ENCODE data around the gene PTPRJ. TPM values are rescaled to one million over a fixed set of nuclear protein-coding genes. Genes with fewer than 3 reads are reported as not detected.
A peak's percentile ranks its signal among the peaks of the same experiment; 100 is the strongest.

Gene PTPRJ
- total and polyA plus RNA-seq, 2 donors (not counting 1 experiment from before 2014, with no cell fraction given): 11.2 to 20.0 TPM

DNA sequence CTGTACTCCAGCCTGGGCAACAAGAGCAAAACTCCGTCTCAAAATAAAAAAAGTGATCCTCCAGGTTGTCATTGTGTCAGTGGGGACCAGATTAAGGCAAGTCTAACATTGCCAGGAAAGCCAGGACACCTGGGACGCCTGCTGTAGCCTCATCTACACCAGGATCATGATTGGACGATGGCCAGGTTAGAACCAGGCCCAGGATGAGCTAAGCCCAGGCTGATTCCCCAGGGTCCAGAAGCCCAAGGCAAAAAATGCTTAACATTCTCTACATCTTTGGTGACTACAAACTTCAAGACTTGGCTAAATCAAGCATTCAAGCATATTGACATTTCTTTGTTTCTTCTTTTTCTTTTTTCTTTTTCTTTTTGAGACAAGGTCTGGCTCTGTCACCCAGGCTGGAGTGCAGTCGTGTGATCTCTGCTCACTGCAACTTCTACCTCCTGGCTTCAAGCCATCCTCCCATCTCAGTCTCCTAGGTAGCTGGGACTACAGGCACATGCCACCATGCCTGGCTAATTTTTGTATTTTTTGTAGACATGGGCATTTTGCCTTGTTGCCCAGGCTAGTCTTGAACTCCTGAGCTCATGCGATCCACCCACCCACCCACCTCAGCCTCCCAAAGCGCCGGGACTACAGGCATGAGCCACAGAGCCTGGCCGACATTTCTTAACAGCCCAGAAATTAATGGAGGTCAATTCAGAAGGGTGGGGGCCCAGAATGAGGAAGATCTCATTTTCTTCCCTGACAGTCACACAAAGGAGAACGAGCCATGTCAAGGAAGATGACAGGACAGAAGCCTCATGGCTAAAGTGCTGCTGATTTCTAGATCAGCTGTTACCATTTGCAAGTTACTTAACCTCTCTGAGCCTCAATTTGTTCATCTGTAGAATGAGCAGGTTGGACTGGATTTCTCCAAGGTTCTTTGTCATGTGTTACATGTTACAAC is 12.5 kb upstream of the PTPRJ start:
- Histone ChIP-seq H3K36me3 (replicated peaks in 1 of 2; ENCODE audit: control extremely low read depth in 1 of 2, control insufficient read depth in 1 of 2, extremely low read depth in 1 of 2, insufficient read depth in 2 of 2, low read length in 1 of 2) (no peaks in the 10 kb centered on the region), H3K9ac (ENCODE audit: low read length) (no peak overlapping the region), H3K4me3 (ENCODE audit: control extremely low read depth in 1 of 5, extremely low read depth in 1 of 5, insufficient read depth in 1 of 5, low read depth in 2 of 5, low read length in 4 of 5) (no peak overlapping the region), H3K27me3 (replicated peaks in 1 of 4; ENCODE audit: control extremely low read depth in 1 of 4, control insufficient read depth in 3 of 4, insufficient read depth in 4 of 4, low read length in 3 of 4) (no peaks in the 10 kb centered on the region), H2AFZ (ENCODE audit: insufficient read depth, low read depth, low read length, poor library complexity, severe bottlenecking) (no peak overlapping the region), H3K79me2 (ENCODE audit: control insufficient read depth, insufficient read depth, low read length) (peaks cover 3% of the 10 kb centered on the region), H4K20me1 (ENCODE audit: control insufficient read depth, insufficient read depth, low read length, poor library complexity, severe bottlenecking) (no peaks in the 10 kb centered on the region), H3K9me3 (ENCODE audit: control extremely low read depth in 1 of 3, control insufficient read depth in 2 of 3, insufficient read depth in 1 of 3, low read length in 2 of 3) (no peaks in the 10 kb centered on the region), H3K27ac (ENCODE audit: low read length in 2 of 2) (no peak overlapping the region), H3K4me1 (ENCODE audit: control insufficient read depth in 2 of 2, insufficient read depth in 2 of 2, low read length in 2 of 2) (no peaks in the 10 kb centered on the region), H3K4me2 (replicated peaks; ENCODE audit: low read depth, low read length, poor library complexity, severe bottlenecking) (no peak overlapping the region)
- Mint-ChIP-seq H3K9me3 (ENCODE audit: insufficient read depth) (no peaks in the 10 kb centered on the region), H3K4me1 (peaks cover 3% of the 10 kb centered on the region), H3K27ac (no peak overlapping the region), H3K4me3 (no peak overlapping the region), H3K27me3 (no peaks in the 10 kb centered on the region)
- intact Hi-C loops (cut with micrococcal nuclease): no loop called here
- WGBS (ENCODE audit: insufficient coverage): 89% methylated on average over 5 of the region's 9 CpGs
- ATAC-seq (ENCODE audit: low read depth) (no peak), DNase-seq (no peak)
- CTCF ChIA-PET: interaction anchor here (1.0 kb wide), 1 partner anchor 140 kb away, joined by 3 read pairs; no protein-coding TSS in a partner anchor
- POLR2A ChIA-PET: no interaction called here
- TF ChIP-seq, protein P1, sequence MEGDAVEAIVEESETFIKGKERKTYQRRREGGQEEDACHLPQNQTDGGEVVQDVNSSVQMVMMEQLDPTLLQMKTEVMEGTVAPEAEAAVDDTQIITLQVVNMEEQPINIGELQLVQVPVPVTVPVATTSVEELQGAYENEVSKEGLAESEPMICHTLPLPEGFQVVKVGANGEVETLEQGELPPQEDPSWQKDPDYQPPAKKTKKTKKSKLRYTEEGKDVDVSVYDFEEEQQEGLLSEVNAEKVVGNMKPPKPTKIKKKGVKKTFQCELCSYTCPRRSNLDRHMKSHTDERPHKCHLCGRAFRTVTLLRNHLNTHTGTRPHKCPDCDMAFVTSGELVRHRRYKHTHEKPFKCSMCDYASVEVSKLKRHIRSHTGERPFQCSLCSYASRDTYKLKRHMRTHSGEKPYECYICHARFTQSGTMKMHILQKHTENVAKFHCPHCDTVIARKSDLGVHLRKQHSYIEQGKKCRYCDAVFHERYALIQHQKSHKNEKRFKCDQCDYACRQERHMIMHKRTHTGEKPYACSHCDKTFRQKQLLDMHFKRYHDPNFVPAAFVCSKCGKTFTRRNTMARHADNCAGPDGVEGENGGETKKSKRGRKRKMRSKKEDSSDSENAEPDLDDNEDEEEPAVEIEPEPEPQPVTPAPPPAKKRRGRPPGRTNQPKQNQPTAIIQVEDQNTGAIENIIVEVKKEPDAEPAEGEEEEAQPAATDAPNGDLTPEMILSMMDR (IDR thresholded peaks at IDR 0.05): no peak
- no peak for TF ChIP-seq EZH2 (IDR thresholded peaks at IDR 0.05; ENCODE audit: borderline replicate concordance, insufficient read depth, low read depth, low read length, poor library complexity, severe bottlenecking)

DNA sequence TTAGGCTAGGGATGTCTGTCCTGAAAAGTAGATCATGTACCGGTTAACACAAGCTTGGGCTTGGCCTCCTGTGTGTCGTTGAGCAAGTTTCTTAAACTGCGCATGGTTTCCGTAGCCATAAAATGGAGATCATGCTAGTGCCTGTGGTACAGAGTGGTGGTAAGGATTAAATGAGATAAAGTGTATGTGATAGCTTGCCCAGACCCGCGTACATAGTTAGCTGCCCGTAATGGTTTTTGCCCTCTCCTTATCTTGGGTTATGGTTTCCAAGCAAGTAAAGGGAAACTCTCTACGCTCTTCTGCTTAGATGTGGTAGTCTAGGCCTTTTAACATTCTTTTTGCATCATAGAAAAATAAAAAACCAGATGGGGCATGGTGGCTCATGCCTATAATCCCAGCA is 11.0 kb upstream of the PTPRJ start:
- no peaks in the 10 kb centered on the region for H4K20me1 ChIP-seq (ENCODE audit: control insufficient read depth, insufficient read depth, low read length, poor library complexity, severe bottlenecking)
- no peaks in the 10 kb centered on the region for H3K9me3 Mint-ChIP-seq (ENCODE audit: insufficient read depth)
- no peak overlapping the region for H3K27ac ChIP-seq (ENCODE audit: low read length in 2 of 2)
- intact Hi-C loops (cut with micrococcal nuclease): no loop called here
- H3K4me2 ChIP-seq (replicated peaks; ENCODE audit: low read depth, low read length, poor library complexity, severe bottlenecking): no peak overlapping the region
- H3K4me3 Mint-ChIP-seq: no peak overlapping the region
- ChIA-PET CTCF (no interaction called here), POLR2A (interaction anchor here (0.6 kb wide), 1 partner anchor 512 kb away, joined by 3 read pairs; no protein-coding TSS in a partner anchor)
- DNase-seq (no peak), ATAC-seq (ENCODE audit: low read depth) (no peak)
- no peaks in the 10 kb centered on the region for H3K36me3 ChIP-seq (replicated peaks in 1 of 2; ENCODE audit: control extremely low read depth in 1 of 2, control insufficient read depth in 1 of 2, extremely low read depth in 1 of 2, insufficient read depth in 2 of 2, low read length in 1 of 2)
- no peak overlapping the region for H2AFZ ChIP-seq (ENCODE audit: insufficient read depth, low read depth, low read length, poor library complexity, severe bottlenecking)
- H3K27me3 Mint-ChIP-seq: no peaks in the 10 kb centered on the region
- peaks cover 3% of the 10 kb centered on the region for H3K79me2 ChIP-seq (ENCODE audit: control insufficient read depth, insufficient read depth, low read length)
- no peaks in the 10 kb centered on the region for H3K27me3 ChIP-seq (replicated peaks in 1 of 4; ENCODE audit: control extremely low read depth in 1 of 4, control insufficient read depth in 3 of 4, insufficient read depth in 4 of 4, low read length in 3 of 4)
- peak overlapping the region; percentile 10 for H3K27ac Mint-ChIP-seq
- TF ChIP-seq EZH2 (IDR thresholded peaks at IDR 0.05; ENCODE audit: borderline replicate concordance, insufficient read depth, low read depth, low read length, poor library complexity, severe bottlenecking): no peak
- TF ChIP-seq, protein P1 (IDR thresholded peaks at IDR 0.05): no peak
- no peak overlapping the region for H3K4me3 ChIP-seq (ENCODE audit: control extremely low read depth in 1 of 5, extremely low read depth in 1 of 5, insufficient read depth in 1 of 5, low read depth in 2 of 5, low read length in 4 of 5)
- H3K9me3 ChIP-seq (ENCODE audit: control extremely low read depth in 1 of 3, control insufficient read depth in 2 of 3, insufficient read depth in 1 of 3, low read length in 2 of 3): no peaks in the 10 kb centered on the region
- H3K9ac ChIP-seq (ENCODE audit: low read length): no peak overlapping the region
- peaks cover 7% of the 10 kb centered on the region for H3K4me1 Mint-ChIP-seq
- peaks cover 9% of the 10 kb centered on the region in 2 donors for H3K4me1 ChIP-seq (ENCODE audit: control insufficient read depth in 2 of 2, insufficient read depth in 2 of 2, low read length in 2 of 2)
- 99% methylated on average over 7 of the region's 8 CpGs for WGBS (ENCODE audit: insufficient coverage)
